ENCODE measurements around the gene CELSR1.

CELSR1 gene

GRCh38 chr22:46538814-46539160, 1.4 kb upstream of the CELSR1 start:
- no peak overlapping the region for H3K27ac ChIP-seq

GRCh38 chr22:46537946-46538813, 760 bp upstream of the CELSR1 start:
- H3K27ac ChIP-seq, result no peak overlapping the region
- TF ChIP-seq, protein P1, sequence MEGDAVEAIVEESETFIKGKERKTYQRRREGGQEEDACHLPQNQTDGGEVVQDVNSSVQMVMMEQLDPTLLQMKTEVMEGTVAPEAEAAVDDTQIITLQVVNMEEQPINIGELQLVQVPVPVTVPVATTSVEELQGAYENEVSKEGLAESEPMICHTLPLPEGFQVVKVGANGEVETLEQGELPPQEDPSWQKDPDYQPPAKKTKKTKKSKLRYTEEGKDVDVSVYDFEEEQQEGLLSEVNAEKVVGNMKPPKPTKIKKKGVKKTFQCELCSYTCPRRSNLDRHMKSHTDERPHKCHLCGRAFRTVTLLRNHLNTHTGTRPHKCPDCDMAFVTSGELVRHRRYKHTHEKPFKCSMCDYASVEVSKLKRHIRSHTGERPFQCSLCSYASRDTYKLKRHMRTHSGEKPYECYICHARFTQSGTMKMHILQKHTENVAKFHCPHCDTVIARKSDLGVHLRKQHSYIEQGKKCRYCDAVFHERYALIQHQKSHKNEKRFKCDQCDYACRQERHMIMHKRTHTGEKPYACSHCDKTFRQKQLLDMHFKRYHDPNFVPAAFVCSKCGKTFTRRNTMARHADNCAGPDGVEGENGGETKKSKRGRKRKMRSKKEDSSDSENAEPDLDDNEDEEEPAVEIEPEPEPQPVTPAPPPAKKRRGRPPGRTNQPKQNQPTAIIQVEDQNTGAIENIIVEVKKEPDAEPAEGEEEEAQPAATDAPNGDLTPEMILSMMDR (IDR thresholded peaks at IDR 0.05), result no peak
- no peak for TF ChIP-seq ZFX (IDR thresholded peaks at IDR 0.05; ENCODE audit: borderline replicate concordance)

More at GRCh38 chr22:46538814-46539160, 1.4 kb upstream of the CELSR1 start:
- no peak for TF ChIP-seq ZFX (IDR thresholded peaks at IDR 0.05; ENCODE audit: borderline replicate concordance)
- TF ChIP-seq, protein P1 (IDR thresholded peaks at IDR 0.05), result no peak

- H3K27ac ChIP-seq, result peak overlapping the region; percentile 53
- TF ChIP-seq, protein P1 (IDR thresholded peaks at IDR 0.05), result 0 out of 2 replicates have a peak, but pooled peaks have one; percentile 10
- no peak for TF ChIP-seq ZFX (IDR thresholded peaks at IDR 0.05; ENCODE audit: borderline replicate concordance)
Observed at GRCh38 chr22:46536537-46537224, 739 bp downstream of the CELSR1 start.

DNA sequence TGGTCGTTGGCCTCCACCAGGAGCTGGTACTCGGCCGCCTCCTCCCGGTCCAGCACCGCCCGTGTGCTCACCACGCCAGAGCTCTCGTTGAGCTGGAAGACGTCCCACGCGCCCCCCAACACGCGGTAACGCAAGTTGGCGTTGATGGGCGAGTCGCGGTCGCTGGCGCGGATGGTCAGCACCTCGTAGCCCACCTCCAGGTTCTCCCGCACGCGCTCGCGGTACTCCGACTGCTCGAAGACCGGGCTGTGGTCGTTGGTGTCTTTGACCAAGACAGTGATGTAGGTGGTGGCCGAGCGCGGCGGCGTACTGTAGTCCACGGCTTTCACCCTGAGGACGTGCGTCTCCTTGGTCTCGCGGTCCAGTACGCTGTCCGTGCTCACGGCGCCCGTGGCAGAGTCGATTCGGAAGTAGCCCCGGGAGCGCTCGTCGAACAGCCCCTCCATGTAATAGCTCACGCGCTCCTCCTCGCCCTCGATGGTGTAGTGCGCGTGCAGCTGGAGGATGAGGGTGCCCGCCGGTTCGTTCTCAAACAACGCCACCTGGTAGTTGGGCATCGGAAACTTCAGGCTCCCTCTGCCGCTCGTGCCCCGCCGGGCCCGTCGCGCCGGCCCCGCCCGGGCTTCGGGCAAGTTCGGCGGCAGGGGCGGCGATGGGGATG, 1.4 kb downstream of the CELSR1 start:
- no peak for TF ChIP-seq ZFX (IDR thresholded peaks at IDR 0.05; ENCODE audit: borderline replicate concordance)
- TF ChIP-seq, protein P1 (IDR thresholded peaks at IDR 0.05), result no peak

DNA sequence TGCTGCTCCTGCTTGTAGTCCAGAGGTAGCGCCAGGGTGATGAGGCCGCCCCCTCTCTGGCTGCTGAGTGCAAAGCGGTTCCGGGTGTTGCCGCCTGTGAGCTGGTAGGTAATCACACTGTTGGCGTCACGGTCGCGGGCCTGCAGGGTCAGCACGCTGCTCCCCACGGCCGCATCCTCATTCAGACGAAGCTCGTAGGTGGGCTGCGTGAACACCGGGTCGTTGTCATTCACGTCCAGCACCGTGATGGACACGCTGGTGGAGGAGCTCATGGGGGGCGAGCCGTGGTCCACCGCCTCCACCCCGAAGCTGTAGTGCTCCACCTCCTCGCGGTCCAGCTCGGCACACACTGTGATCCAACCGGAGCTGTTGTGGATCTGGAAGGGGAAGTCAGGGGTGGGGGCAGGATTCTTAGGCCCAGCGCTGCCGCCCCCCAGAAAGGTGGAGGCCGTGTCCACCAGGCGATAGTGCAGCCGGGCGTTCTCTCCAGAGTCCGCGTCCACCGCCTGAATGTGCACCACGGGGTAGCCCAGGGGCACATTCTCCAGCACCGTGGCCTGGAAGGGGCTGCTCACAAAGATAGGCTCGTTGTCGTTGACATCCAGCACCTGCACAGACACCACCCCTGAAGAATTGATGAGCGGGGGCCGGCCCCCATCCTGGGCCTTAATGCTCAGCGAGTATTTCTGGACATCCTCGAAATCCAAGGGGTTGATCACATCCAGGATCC, 2.4 kb downstream of the CELSR1 start:
- TF ChIP-seq, protein P1 (IDR thresholded peaks at IDR 0.05), result no peak
- no peak for TF ChIP-seq ZFX (IDR thresholded peaks at IDR 0.05; ENCODE audit: borderline replicate concordance)
- H3K27ac ChIP-seq, result no peak overlapping the region

More for the DNA sequence above, 1.4 kb downstream of the CELSR1 start:
- H3K27ac ChIP-seq, result no peak overlapping the region

- TF ChIP-seq, protein P1 (IDR thresholded peaks at IDR 0.05), result no peak
- TF ChIP-seq ZFX (IDR thresholded peaks at IDR 0.05; ENCODE audit: borderline replicate concordance), result no peak
- H3K27ac ChIP-seq, result no peak overlapping the region
Observed at GRCh38 chr22:46534177-46534776, 3.1 kb downstream of the CELSR1 start.

Data from 22Rv1 (cell line).